GM12873 (cell line): ENCODE data around the gene APBA2.

Experiments used
- CTCF ChIP-seq: IDR thresholded peaks from 2 replicates; pipeline ENCODE4 v1.5.1; 2012; ENCODE audit warnings: low read depth, mild to moderate bottlenecking, moderate library complexity, low read length, control low read depth; ENCODE audit not compliant: insufficient read depth; ENCODE audit errors: missing control alignments

APBA2 gene

GRCh38 chr15:28931828-28932227, 46.1 kb downstream of the APBA2 start:
- TF ChIP-seq CTCF, result no peak

GRCh38 chr15:28932361-28932760, 46.6 kb downstream of the APBA2 start:
- TF ChIP-seq CTCF, result no peak

GRCh38 chr15:28933710-28934445, 48.1 kb downstream of the APBA2 start:
- TF ChIP-seq CTCF, result no peak

- no peak for TF ChIP-seq CTCF
Measured at GRCh38 chr15:28934645-28935044, 48.9 kb downstream of the APBA2 start.

GRCh38 chr15:28935316-28935715, 49.5 kb downstream of the APBA2 start:
- TF ChIP-seq CTCF, result peak; percentile 50

- no peak for TF ChIP-seq CTCF
Measured at GRCh38 chr15:28936081-28936480, 50.3 kb downstream of the APBA2 start.

- no peak for TF ChIP-seq CTCF
Measured at GRCh38 chr15:28936481-28936881, 50.7 kb downstream of the APBA2 start.
